ENCODE data around the gene PTPRD.

GRCh38 chr9:9536523-9536922 lies 1076.3 kb downstream of the PTPRD start:
- TF ChIP-seq CTCF (IDR thresholded peaks at IDR 0.05) (no peak), EZH2 (IDR thresholded peaks at IDR 0.05) (no peak)

Data from neural progenitor cell (in vitro differentiated cells).